ENCODE results near the gene SHISA9.

The SHISA9 gene

DNA sequence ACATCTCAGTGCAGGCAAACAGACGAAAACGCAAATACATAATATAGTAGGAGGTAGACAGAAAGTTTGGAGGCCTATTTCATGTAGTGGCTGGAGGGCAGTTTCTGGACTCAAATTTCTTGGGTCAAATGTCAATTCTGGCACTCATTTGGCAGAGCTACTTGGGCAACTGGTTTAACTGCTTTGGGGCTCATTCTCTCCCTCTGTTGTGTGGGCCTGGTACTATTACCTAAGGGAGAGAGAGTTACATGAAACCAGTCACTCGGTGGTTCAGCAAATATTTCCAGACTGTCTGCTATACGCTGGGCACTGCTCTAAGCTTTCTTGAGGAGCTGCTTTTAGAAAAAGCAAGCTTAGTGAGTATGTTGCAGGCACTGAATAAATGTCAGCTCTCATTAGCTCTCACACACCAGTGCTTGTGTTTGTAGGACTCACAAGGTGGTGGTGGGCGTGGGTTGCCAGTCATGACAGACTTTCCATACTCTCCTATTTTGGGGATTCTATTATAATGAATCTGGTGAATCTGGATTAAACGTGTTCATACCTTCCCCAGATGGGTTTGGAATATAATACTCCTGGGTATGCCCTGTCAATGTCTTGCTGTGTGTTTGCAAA is 1.8 kb upstream of the SHISA9 start:
- no peak for TF ChIP-seq ZFX (IDR thresholded peaks at IDR 0.05; ENCODE audit: borderline replicate concordance)
- TF ChIP-seq, protein P1, sequence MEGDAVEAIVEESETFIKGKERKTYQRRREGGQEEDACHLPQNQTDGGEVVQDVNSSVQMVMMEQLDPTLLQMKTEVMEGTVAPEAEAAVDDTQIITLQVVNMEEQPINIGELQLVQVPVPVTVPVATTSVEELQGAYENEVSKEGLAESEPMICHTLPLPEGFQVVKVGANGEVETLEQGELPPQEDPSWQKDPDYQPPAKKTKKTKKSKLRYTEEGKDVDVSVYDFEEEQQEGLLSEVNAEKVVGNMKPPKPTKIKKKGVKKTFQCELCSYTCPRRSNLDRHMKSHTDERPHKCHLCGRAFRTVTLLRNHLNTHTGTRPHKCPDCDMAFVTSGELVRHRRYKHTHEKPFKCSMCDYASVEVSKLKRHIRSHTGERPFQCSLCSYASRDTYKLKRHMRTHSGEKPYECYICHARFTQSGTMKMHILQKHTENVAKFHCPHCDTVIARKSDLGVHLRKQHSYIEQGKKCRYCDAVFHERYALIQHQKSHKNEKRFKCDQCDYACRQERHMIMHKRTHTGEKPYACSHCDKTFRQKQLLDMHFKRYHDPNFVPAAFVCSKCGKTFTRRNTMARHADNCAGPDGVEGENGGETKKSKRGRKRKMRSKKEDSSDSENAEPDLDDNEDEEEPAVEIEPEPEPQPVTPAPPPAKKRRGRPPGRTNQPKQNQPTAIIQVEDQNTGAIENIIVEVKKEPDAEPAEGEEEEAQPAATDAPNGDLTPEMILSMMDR (IDR thresholded peaks at IDR 0.05): no peak
- H3K27ac ChIP-seq: no peak overlapping the region

DNA sequence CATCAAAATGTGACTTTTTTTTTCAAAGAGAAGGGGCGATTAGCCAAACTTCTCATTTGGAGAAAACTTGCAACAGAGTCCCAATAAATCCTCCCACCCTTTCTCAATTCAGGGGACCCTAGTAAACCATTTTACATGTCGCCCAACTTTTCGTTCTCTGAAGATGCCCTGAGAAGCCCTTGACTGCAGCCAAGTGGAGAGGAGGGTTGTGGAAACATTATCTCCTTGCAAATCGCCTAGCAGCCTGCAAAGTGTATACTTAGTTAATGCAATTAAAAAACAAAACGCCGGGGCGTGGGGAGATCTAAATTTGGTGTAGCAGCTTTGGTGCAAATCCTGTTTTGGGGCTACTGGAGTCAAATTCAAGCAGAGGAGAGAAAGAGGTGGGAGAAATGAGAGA is 1.2 kb upstream of the SHISA9 start:
- no peak overlapping the region for H3K27ac ChIP-seq
- no peak for TF ChIP-seq ZFX (IDR thresholded peaks at IDR 0.05; ENCODE audit: borderline replicate concordance)
- TF ChIP-seq, protein P1 (IDR thresholded peaks at IDR 0.05): no peak

DNA sequence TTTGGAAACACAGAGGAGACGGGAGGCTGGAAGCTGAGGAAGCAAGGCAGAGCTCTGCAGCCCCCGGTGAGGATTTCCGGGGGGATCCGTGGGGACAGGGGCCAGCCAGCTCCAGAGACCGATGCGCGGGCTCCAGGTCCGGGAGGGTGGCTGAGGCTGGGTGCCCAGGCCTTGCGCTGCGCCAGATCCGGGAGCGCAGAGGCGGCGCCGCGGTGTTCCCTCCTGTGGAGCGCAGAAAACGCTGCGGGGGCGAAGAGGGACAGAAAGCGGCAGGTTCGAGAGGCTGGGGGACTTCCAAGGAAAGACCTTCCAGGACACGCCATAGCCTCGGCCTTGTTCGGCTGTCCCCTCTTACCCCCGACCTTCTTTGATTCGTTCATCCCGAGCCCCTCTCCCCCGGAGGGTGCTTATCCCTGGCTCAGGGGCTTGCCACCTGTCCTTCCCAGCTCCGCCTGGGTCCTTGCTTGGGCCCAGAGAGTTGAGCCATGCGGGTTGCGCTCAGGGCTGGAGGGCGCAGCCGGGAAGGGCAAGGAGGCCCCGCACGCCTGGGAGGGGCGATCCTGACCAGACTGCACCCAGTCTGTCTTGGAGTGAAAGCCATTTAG is 697 bp upstream of the SHISA9 start:
- TF ChIP-seq ZFX (IDR thresholded peaks at IDR 0.05; ENCODE audit: borderline replicate concordance): no peak
- TF ChIP-seq, protein P1 (IDR thresholded peaks at IDR 0.05): no peak
- H3K27ac ChIP-seq: no peak overlapping the region

DNA sequence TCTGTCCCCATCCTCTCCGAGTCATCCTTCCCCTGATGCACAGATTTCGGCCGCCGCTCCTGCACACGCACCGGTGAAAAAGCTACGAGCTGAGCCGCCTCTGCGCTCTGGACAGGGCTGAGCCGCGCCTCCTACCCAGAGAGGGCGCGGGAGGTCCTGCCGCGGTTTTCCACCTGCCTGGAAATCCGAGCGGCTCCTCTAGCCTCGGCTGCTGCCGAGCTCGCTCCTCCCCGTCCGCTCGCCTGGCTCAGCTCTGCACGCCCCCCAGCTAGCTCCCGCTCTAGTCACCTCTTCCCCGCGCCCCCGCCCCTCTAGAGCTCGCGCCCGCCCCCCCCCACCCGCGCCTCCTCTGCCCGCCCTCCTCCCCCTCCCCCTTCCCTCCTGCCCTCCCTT is 198 bp upstream of the SHISA9 start:
- no peak overlapping the region for H3K27ac ChIP-seq
- TF ChIP-seq ZFX (IDR thresholded peaks at IDR 0.05; ENCODE audit: borderline replicate concordance): no peak
- TF ChIP-seq, protein P1 (IDR thresholded peaks at IDR 0.05): no peak

DNA sequence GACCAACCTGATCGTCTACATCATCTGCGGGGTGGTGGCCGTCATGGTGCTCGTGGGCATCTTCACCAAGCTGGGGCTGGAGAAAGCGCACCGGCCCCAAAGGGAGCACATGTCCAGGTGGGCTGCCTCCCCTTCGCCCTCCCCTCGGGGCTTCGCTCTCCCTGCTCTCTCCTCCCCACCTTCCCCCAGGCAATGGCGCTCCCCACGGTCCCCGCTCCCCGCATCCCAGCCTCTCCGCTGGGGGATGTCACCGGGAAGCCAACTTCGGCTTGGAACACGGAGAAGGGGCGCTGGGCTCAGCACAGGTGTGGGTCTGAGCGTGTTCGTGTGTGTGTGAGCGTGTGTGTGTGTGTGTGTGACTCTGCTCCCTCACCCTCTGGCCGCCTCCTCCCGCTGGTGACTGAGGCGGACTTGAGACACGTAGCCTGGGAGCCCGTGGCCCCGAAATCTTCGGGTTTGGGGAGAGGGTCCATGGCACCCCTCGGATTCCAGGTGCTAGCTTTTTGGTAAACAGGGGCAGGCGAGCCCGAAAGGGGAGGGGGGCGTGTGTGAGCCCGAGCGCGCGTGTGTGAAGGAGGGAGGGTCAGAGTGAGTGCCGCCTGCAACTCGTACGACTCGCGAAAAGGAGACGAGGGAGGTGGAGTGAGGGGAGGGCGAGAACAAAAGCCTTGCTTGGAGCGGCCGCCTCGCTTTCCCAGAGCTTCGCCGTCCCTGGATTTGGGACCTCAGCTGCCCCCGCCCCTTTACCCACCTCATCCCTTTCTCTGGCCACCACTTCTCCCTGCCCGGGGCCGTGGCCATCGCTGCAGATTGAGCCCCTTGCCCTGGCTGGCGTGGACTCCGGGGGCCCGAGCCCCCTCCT is 1.3 kb downstream of the SHISA9 start:
- TF ChIP-seq ZFX (IDR thresholded peaks at IDR 0.05; ENCODE audit: borderline replicate concordance): no peak
- TF ChIP-seq, protein P1 (IDR thresholded peaks at IDR 0.05): no peak

DNA sequence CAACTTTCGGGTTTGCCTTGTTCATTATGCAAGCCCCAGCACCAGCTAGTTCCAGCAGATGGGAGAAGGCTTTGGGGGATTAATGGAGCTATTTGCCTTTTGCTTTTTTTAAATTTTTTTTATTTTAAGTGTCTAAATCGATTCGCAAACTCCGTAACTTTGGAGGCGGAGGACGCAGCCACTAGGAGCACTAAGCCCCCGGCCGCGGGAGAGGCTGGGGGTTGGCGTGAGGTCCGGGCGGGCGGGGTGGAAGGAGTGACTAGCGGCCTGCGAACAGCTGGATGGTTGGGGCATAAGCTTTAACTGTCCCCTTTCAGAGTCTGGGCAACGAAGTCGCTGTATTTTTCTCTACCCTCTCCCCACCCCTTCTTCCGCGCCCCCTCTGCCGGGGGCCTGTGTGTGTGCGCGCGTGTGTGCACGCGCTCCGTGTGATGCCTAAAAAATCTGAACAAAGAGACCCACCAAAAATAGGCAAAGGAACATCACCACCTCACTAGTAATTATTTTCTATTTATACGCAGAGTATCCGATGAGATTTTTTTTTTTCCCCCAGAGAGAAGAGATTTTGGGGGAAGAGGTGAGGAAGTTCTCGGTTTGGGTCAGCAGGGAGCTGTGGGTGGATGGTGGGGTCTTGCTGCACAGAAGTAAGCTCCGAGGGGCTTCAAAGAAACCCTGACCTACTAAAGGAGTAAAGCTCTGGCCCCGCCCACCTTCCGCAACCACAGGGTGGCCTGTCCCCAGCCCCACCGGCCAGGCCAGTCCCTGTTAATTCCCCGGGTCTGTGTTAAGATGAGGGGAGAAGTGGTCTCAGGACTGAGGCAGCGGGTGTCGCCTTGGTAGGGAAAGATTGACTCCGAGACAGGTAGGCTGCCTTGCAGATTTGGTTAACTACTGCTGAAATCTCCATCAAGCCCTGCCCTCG is 2.3 kb downstream of the SHISA9 start:
- H3K27ac ChIP-seq: no peak overlapping the region
- TF ChIP-seq ZFX (IDR thresholded peaks at IDR 0.05; ENCODE audit: borderline replicate concordance): no peak
- TF ChIP-seq, protein P1 (IDR thresholded peaks at IDR 0.05): no peak

More for the DNA sequence above, 1.3 kb downstream of the SHISA9 start:
- H3K27ac ChIP-seq: no peak overlapping the region

Measured in 22Rv1 (cell line).